Mucosa of descending colon (tissue), 3 donors: ENCODE results near the gene RELA. TPM values are rescaled to one million over a fixed set of nuclear protein-coding genes. Genes with fewer than 3 reads are reported as not detected.
A peak's percentile ranks its signal among the peaks of the same experiment; 100 is the strongest.

Experiments used
- ATAC-seq: fragments of 200-7000 bp; cut with Tn5 transposase; one replicate; pipeline ENCODE4 v1.9.1; 2020; ENCODE audit warnings: mild to moderate bottlenecking, moderate library complexity
- DNase-seq, 3 donors: peaks; one replicate each; pipeline ENCODE4 v3.0.0-alpha.2; 2020
- H3K36me3 ChIP-seq: fragments of 200-600 bp; one replicate; pipeline ENCODE4 v1.8.0; 2021; ENCODE audit warnings: low read depth, mild to moderate bottlenecking
- H3K4me1 ChIP-seq: fragments of 200-600 bp; one replicate; pipeline ENCODE4 v1.8.0; 2021; ENCODE audit warnings: low read depth, mild to moderate bottlenecking
- H3K4me3 ChIP-seq: fragments of 200-600 bp; one replicate; pipeline ENCODE4 v1.8.0; 2021; ENCODE audit warnings: mild to moderate bottlenecking
- H3K9me3 ChIP-seq: fragments of 200-600 bp; one replicate; pipeline ENCODE4 v1.8.0; 2021; ENCODE audit warnings: mild to moderate bottlenecking
- CTCF ChIP-seq: fragments of 200-600 bp; IDR thresholded peaks from one replicate; pipeline ENCODE4 v1.8.0; 2022; ENCODE audit warnings: antibody characterized with exemption, mild to moderate bottlenecking
- intact Hi-C, 2 donors: fragments of 100-400 bp; cut with DNase I in 1 of 2; cut with micrococcal nuclease in 1 of 2; formaldehyde crosslinking; loops; one replicate each; pipeline versions ENCODE4 v1.11.0 to v1.11.1; 2022; cut with DNase I, micrococcal nuclease
- total RNA-seq, 3 donors: library from RNA; stranded (reverse); fragmentation: NEBNext Ultra II Directional in 2 of 3; extraction: Animal tissue kit (Norgen Biotek cat#: 25700) in 2 of 3; gene quantifications; one replicate each; pipeline versions ENCODE4 v1.2.1 to v1.2.4, GENCODE V29; 2021 to 2023
- donor health status: DM: no; HTN: no; CAD: no; lungs with moderate emphysema.
- donor health status: DM: no; HTN: no; CAD: no.
- donor health status: DM: no; HTN: yes; CAD: no.

RELA gene
- total RNA-seq, 3 donors from 2014 or later: 69.1 to 89.6 (median 71.0) TPM

GRCh38 chr11:65680192-65680743, 17.6 kb upstream of the RELA start:
- Histone ChIP-seq H3K9me3 (no peaks in the 10 kb centered on the region), H3K36me3 (no peaks in the 10 kb centered on the region), H3K4me1 (no peaks in the 10 kb centered on the region), H3K4me3 (no peak overlapping the region)
- TF ChIP-seq CTCF: no peak
- DNase-seq (no peak), ATAC-seq (no peak)
- intact Hi-C loops: no loop called here

GRCh38 chr11:65672982-65673381, 10.3 kb upstream of the RELA start:
- Histone ChIP-seq H3K36me3 (no peaks in the 10 kb centered on the region), H3K4me3 (no peak overlapping the region), H3K4me1 (no peaks in the 10 kb centered on the region), H3K9me3 (no peaks in the 10 kb centered on the region)
- TF ChIP-seq CTCF: no peak
- no peak for ATAC-seq
- intact Hi-C loops: no loop called here
- no peak for DNase-seq

GRCh38 chr11:65672180-65672860, 9.6 kb upstream of the RELA start:
- no peak for TF ChIP-seq CTCF
- no peaks in the 10 kb centered on the region for H3K36me3 ChIP-seq
- H3K9me3 ChIP-seq: no peaks in the 10 kb centered on the region
- DNase-seq (no peak), ATAC-seq (no peak)
- intact Hi-C loops: no loop called here
- H3K4me1 ChIP-seq: no peaks in the 10 kb centered on the region
- H3K4me3 ChIP-seq: no peak overlapping the region

- ATAC-seq (peak; percentile 27), DNase-seq (peak; percentile 68 to 79 (median 70))
- TF ChIP-seq CTCF: no peak
- H3K4me3 ChIP-seq: peak overlapping the region; percentile 86
- no peaks in the 10 kb centered on the region for H3K9me3 ChIP-seq
- intact Hi-C loops: no loop called here
- peaks cover 15% of the 10 kb centered on the region for H3K4me1 ChIP-seq
- H3K36me3 ChIP-seq: peaks cover 5% of the 10 kb centered on the region
Measured at GRCh38 chr11:65663639-65664200, 1.0 kb upstream of the RELA start.

GRCh38 chr11:65662247-65662798, 393 bp downstream of the RELA start:
- ATAC-seq: peak; percentile 35
- peaks cover 15% of the 10 kb centered on the region for H3K4me1 ChIP-seq
- intact Hi-C loops: no loop called here
- H3K4me3 ChIP-seq: peak overlapping the region; percentile 86
- no peaks in the 10 kb centered on the region for H3K9me3 ChIP-seq
- DNase-seq: no peak
- H3K36me3 ChIP-seq: peaks cover 9% of the 10 kb centered on the region
- no peak for TF ChIP-seq CTCF
